K562 (cell line): ENCODE results near the gene COL9A3. TPM values are rescaled to one million over a fixed set of nuclear protein-coding genes. Genes with fewer than 3 reads are reported as not detected.

Experiments
- ATAC-seq: fragments of 200-7000 bp; cut with Tn5 transposase; 3 replicates; pipeline ENCODE4 v1.9.1; 2020; ENCODE audit warnings: moderate library complexity
- BruUV-seq: library from RNA; stranded (reverse); fragments of 400-500 nt; replicated peaks from 2 replicates; lab custom pipeline; 2021; lab: Mats Ljungman, UMichigan
- CTCF ChIA-PET: fragments of 300-600 bp; formaldehyde crosslinking; extraction: SDS; loops from one replicate; lab custom pipeline; 2021; ENCODE audit warnings: low intra/inter-chr PET ratio; lab: Yijun Ruan, JAX
- POLR2A ChIA-PET: fragments of 300-600, 350-650 bp; sonication (Branson Sonifier 250); formaldehyde crosslinking; extraction: SDS; loops from one replicate; lab custom pipeline; 2021; ENCODE audit warnings: antibody characterized with exemption, inconsistent platforms; lab: Yijun Ruan, JAX
- DNase-seq, 4 experiments: peaks; one replicate each; pipeline versions ENCODE4 v3.0.0 to v3.0.0-alpha.2; 2011 to 2018; ENCODE audit warnings: low spot score in 3 of 4, mixed read lengths in 3 of 4; ENCODE audit errors: extremely low read depth in 1 of 4
- FAIRE-seq: peaks from 2 replicates; lab custom pipeline; 2011; peaks lifted over from hg19 to GRCh38; lab: Jason Lieb, UNC
- H2AFZ ChIP-seq: 2 replicates; pipeline ENCODE4 v1.6.0; 2011; ENCODE audit warnings: low read depth, low read length, control low read depth, inconsistent platforms
- H3K27ac ChIP-seq: fragments of 200-600 bp; 3 replicates; pipeline ENCODE4 v1.8.0; 2011; ENCODE audit warnings: low read depth, mild to moderate bottlenecking, control low read depth, inconsistent platforms, low read length, moderate library complexity, mixed read lengths; ENCODE audit errors: extremely low read depth
- H3K27me3 ChIP-seq, 2 experiments: fragments of 300-600 bp in 1 of 2; 2 replicates in 1 of 2; 3 replicates in 1 of 2; pipeline versions ENCODE4 v1.6.0 to v1.8.0; 2011; ENCODE audit warnings: inconsistent platforms in 2 of 2, low read length in 2 of 2, mild to moderate bottlenecking in 1 of 2, mixed read lengths in 1 of 2, moderate library complexity in 1 of 2; ENCODE audit not compliant: control insufficient read depth in 2 of 2, insufficient read depth in 2 of 2
- H3K36me3 ChIP-seq: fragments of 300-600 bp; 3 replicates; pipeline ENCODE4 v1.8.0; 2011; ENCODE audit warnings: mild to moderate bottlenecking, low read length, inconsistent platforms; ENCODE audit not compliant: control insufficient read depth, insufficient read depth
- H3K4me1 ChIP-seq, 2 experiments: fragments of 200-600 bp in 1 of 2; replicated peaks in 1 of 2; 2 replicates in 1 of 2; 3 replicates in 1 of 2; pipeline versions ENCODE4 v1.5.1 to v1.8.0; 2011; ENCODE audit warnings: inconsistent platforms in 2 of 2, low read length in 2 of 2, mild to moderate bottlenecking in 1 of 2, mixed read lengths in 1 of 2, moderate library complexity in 1 of 2; ENCODE audit not compliant: control insufficient read depth in 2 of 2, insufficient read depth in 2 of 2
- H3K4me2 ChIP-seq: 2 replicates; pipeline ENCODE4 v1.6.1; 2011; ENCODE audit warnings: low read length, control low read depth, inconsistent platforms, mixed read lengths; ENCODE audit not compliant: insufficient read depth
- H3K4me3 ChIP-seq: fragments of 200-600 bp; sonication (generic), shearing (Covaris generic); 2 replicates; pipeline ENCODE4 v1.5.1; 2016; ENCODE audit warnings: control low read depth, inconsistent platforms
- H3K79me2 ChIP-seq: fragments of 200-600 bp; 3 replicates; pipeline ENCODE4 v1.8.0; 2011; ENCODE audit warnings: low read length, inconsistent platforms; ENCODE audit not compliant: control insufficient read depth, insufficient read depth
- H3K9ac ChIP-seq, 2 experiments: 2 replicates each; pipeline versions ENCODE4 v1.6.0 to v1.6.1; 2011; ENCODE audit warnings: low read depth in 2 of 2, low read length in 2 of 2, control low read depth in 1 of 2, inconsistent platforms in 1 of 2, mild to moderate bottlenecking in 1 of 2, mixed read lengths in 1 of 2; ENCODE audit not compliant: insufficient read depth in 1 of 2
- H3K9me1 ChIP-seq: one replicate; pipeline ENCODE4 v1.6.0; 2011; ENCODE audit warnings: inconsistent platforms, mild to moderate bottlenecking, low read length, moderate library complexity; ENCODE audit not compliant: control insufficient read depth, insufficient read depth
- H3K9me3 ChIP-seq: replicated peaks from 2 replicates; pipeline ENCODE4 v1.5.1; 2011; ENCODE audit warnings: low read depth, low read length, inconsistent platforms; ENCODE audit not compliant: control insufficient read depth, insufficient read depth
- H4K20me1 ChIP-seq: replicated peaks from 2 replicates; pipeline ENCODE4 v1.6.1; 2011; ENCODE audit warnings: low read length, inconsistent platforms, mixed read lengths; ENCODE audit not compliant: control insufficient read depth, insufficient read depth
- CBX5 ChIP-seq: IDR thresholded peaks from 2 replicates; pipeline ENCODE4 v1.6.1; 2014; ENCODE audit warnings: low read depth, borderline replicate concordance
- CHCHD3 ChIP-seq: fragments of 250-450 bp; sonication (Bioruptor Pico); IDR thresholded peaks from 2 replicates; pipeline ENCODE4 v2.1.2; 2022; ENCODE audit warnings: mild to moderate bottlenecking
- HLTF ChIP-seq: fragments of 450-650 bp; IDR thresholded peaks from 2 replicates; pipeline ENCODE4 v1.6.1; 2016
- IRF9 ChIP-seq: fragments of 450-650 bp; IDR thresholded peaks from 2 replicates; pipeline ENCODE4 v1.6.1; 2016; ENCODE audit warnings: missing biosample characterization, missing genetic modification characterization
- NR2C2 ChIP-seq, 2 experiments: fragments of 200-800 bp in 1 of 2; sonication (Bioruptor generic) in 1 of 2; sonication (generic) in 1 of 2; formaldehyde crosslinking in 1 of 2; IDR thresholded peaks; 2 replicates each; pipeline versions ENCODE4 v1.6.1 to v1.8.0; 2016 to 2022; ENCODE audit warnings: mild to moderate bottlenecking in 1 of 2, missing compliant biosample characterization in 1 of 2, missing genetic modification characterization in 1 of 2, missing genetic modification reagents in 1 of 2
- RNF2 ChIP-seq: sonication (generic); IDR thresholded peaks from 2 replicates; pipeline ENCODE4 v1.6.1; 2016
- TEAD2 ChIP-seq: fragments of 450-650 bp; IDR thresholded peaks from 2 replicates; pipeline ENCODE4 v1.6.1; 2016; ENCODE audit warnings: missing genetic modification characterization, control low read depth, missing compliant biosample characterization
- ZNF583 ChIP-seq: fragments of 250-450 bp; sonication (Bioruptor Pico); IDR thresholded peaks from 2 replicates; pipeline ENCODE4 v1.4.0; 2020
- WGBS: fragments of 100-300 bp; shearing (Covaris generic); methylation state at CpG from one replicate; pipeline ENCODE4 v1.1.6; 2016; ENCODE audit warnings: low coverage, mixed read lengths; ENCODE audit not compliant: insufficient coverage; ENCODE audit errors: missing lambda C conversion rate; 5-methylcytosine and 5-hydroxymethylcytosine counted together
- in situ Hi-C: fragments of 300-500 bp; cut with MboI; formaldehyde crosslinking; loops from 4 replicates; pipeline ENCODE4 v1.15.0; 2018; ENCODE audit warnings: inconsistent platforms, mixed read lengths
- intact Hi-C: fragments of 100-400 bp; cut with micrococcal nuclease; formaldehyde crosslinking; loops from 2 replicates; pipeline ENCODE4 v1.14.2; 2022
- polyA plus RNA-seq, 8 experiments: library from polyadenylated mRNA; depleted of rRNA in 4 of 8; stranded (reverse) in 5 of 8; unstranded in 3 of 8; fragments of >200 nt; fragmentation: Nextera tagmentation in 2 of 8; fragmentation: Illumina TruSeq in 1 of 8; extraction: Ambion mirVana in 2 of 8; extraction: Trizol in 1 of 8; gene quantifications; 2 replicates each; pipeline versions ENCODE4 v1.2.1 to v1.2.3, GENCODE V29; 2011 to 2014; ENCODE audit warnings: inconsistent platforms in 1 of 8, missing spikeins in 1 of 8
- total RNA-seq, 7 experiments: library from RNA; depleted of rRNA in 6 of 7; stranded (reverse); fragments of >200 nt in 6 of 7; fragmentation: Illumina TruSeq in 2 of 7; extraction: Trizol in 2 of 7; gene quantifications; 2 replicates each; pipeline versions ENCODE4 v1.2.1 to v1.2.3, GENCODE V29; 2011 to 2021; ENCODE audit warnings: low replicate concordance in 1 of 7
- TF ChIP-seq, protein P1 (sequence below): sonication (generic); formaldehyde crosslinking; IDR thresholded peaks from 2 replicates; pipeline ENCODE4 v1.8.1; 2023; ENCODE audit warnings: mild to moderate bottlenecking, missing genetic modification reagents
- TF ChIP-seq, protein P2 (sequence below), 2 experiments: IDR thresholded peaks; 2 replicates each; pipeline ENCODE4 v1.6.1; 2011; ENCODE audit warnings: borderline replicate concordance in 1 of 2, control low read depth in 1 of 2, low read depth in 1 of 2, low read length in 1 of 2, mild to moderate bottlenecking in 1 of 2, mixed read lengths in 1 of 2, moderate library complexity in 1 of 2; ENCODE audit not compliant: insufficient read depth in 1 of 2, insufficient read length in 1 of 2, poor library complexity in 1 of 2, severe bottlenecking in 1 of 2; ENCODE audit errors: extremely low read depth in 1 of 2
- TF ChIP-seq, protein P3 (sequence below): sonication (generic); formaldehyde crosslinking; IDR thresholded peaks from 2 replicates; pipeline ENCODE4 v1.8.0; 2022; ENCODE audit warnings: mild to moderate bottlenecking, missing genetic modification reagents, borderline replicate concordance
- TF ChIP-seq, protein P4 (sequence below), 3 experiments: IDR thresholded peaks in 2 of 3; conservative IDR thresholded peaks in 1 of 3; 2 replicates each; pipeline ENCODE4 v1.5.1; 2011 to 2012; ENCODE audit warnings: low read length in 3 of 3, mild to moderate bottlenecking in 3 of 3, control low read depth in 2 of 3, improper control_type of control experiment in 1 of 3, inconsistent platforms in 1 of 3, low read depth in 1 of 3, mixed read lengths in 1 of 3, moderate library complexity in 1 of 3; ENCODE audit not compliant: insufficient read depth in 2 of 3
- TF ChIP-seq, protein P5 (sequence below): fragments of 250-450 bp; sonication (Bioruptor Pico); IDR thresholded peaks from 2 replicates; pipeline ENCODE4 v1.8.0; 2022; ENCODE audit warnings: moderate library complexity, mild to moderate bottlenecking, inconsistent platforms

The COL9A3 gene
- total and polyA plus RNA-seq, 9 of the 15 experiments (the other 6 are each of a cell fraction or from before 2014, with no cell fraction given) = 0.14 to 3.6 (median 0.88) TPM; not detected in 1

DNA sequence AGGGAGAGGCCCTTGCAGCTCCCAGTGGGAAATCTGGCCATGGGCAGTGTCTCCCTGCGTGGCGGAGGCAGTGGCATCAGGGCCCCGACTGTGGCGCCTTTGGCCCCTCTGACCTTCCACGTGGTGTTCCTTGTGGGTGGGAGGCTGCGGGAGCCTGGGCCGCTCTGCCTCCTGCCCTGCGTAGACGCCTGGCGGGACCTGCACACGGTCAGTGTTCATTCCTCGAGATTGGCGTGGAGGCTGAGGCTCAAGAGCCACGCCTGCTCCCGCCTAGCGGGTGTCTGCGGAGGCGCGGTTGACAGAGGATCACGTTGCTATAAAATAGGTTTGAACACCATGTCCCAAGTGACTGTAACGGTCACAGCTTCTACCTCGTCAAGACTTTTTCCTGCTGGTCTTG, 14.0 kb downstream of the COL9A3 start:
- intact Hi-C loops = no loop called here
- no peaks in the 10 kb centered on the region for H4K20me1 ChIP-seq
- H3K79me2 ChIP-seq = no peaks in the 10 kb centered on the region
- ChIA-PET CTCF (no interaction called here), POLR2A (no interaction called here)
- 8% methylated on average over 9 of the region's 22 CpGs for WGBS
- H3K4me2 ChIP-seq = no peak overlapping the region
- H3K27me3 ChIP-seq = peaks cover 0 to 1% of the 10 kb centered on the region in 2 experiments; a peak in 1 of 5 replicates
- ATAC-seq (peak; percentile 36; the same call in 2 of the 3 replicates), DNase-seq (peak in 3 of 4 experiments; percentile 42 to 48 (median 42)), FAIRE-seq (no peak)
- H3K36me3 ChIP-seq = no peaks in the 10 kb centered on the region
- BruUV-seq = no TSS peak
- H3K4me1 ChIP-seq = peaks cover 8 to 78% of the 10 kb centered on the region in 2 experiments; a peak in 4 of 5 replicates
- peak overlapping the region in 1 of 2 experiments; percentile 78; a peak in 1 of 4 replicates for H3K9ac ChIP-seq
- no peak overlapping the region for H3K27ac ChIP-seq
- H3K9me3 ChIP-seq = no peaks in the 10 kb centered on the region
- no peak overlapping the region for H2AFZ ChIP-seq
- no peak overlapping the region for H3K4me3 ChIP-seq
- no peaks in the 10 kb centered on the region for H3K9me1 ChIP-seq
- in situ Hi-C loops = no loop called here
- TF ChIP-seq CHCHD3 (no peak), HLTF (no peak), TEAD2 (tag) (no peak), ZNF583 (no peak), NR2C2 (CRISPR knock-in tag; IDR thresholded peaks at IDR 0.05) (no peak), NR2C2 (tag; IDR thresholded peaks at IDR 0.05) (no peak), IRF9 (tag) (no peak), CBX5 (no peak), RNF2 (no peak)
- TF ChIP-seq, protein P1, sequence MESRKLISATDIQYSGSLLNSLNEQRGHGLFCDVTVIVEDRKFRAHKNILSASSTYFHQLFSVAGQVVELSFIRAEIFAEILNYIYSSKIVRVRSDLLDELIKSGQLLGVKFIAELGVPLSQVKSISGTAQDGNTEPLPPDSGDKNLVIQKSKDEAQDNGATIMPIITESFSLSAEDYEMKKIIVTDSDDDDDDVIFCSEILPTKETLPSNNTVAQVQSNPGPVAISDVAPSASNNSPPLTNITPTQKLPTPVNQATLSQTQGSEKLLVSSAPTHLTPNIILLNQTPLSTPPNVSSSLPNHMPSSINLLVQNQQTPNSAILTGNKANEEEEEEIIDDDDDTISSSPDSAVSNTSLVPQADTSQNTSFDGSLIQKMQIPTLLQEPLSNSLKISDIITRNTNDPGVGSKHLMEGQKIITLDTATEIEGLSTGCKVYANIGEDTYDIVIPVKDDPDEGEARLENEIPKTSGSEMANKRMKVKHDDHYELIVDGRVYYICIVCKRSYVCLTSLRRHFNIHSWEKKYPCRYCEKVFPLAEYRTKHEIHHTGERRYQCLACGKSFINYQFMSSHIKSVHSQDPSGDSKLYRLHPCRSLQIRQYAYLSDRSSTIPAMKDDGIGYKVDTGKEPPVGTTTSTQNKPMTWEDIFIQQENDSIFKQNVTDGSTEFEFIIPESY (CRISPR knock-in tag) = peak; percentile 94
- TF ChIP-seq, protein P2, sequence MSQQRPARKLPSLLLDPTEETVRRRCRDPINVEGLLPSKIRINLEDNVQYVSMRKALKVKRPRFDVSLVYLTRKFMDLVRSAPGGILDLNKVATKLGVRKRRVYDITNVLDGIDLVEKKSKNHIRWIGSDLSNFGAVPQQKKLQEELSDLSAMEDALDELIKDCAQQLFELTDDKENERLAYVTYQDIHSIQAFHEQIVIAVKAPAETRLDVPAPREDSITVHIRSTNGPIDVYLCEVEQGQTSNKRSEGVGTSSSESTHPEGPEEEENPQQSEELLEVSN (IDR thresholded peaks at IDR 0.05; ENCODE audit: borderline replicate concordance in 1 of 2, extremely low read depth in 1 of 2, insufficient read depth in 1 of 2, insufficient read length in 1 of 2, low read depth in 1 of 2, low read length in 1 of 2, poor library complexity in 1 of 2, severe bottlenecking in 1 of 2) = peak in 1 of 2 experiments; percentile 52
- TF ChIP-seq, protein P3, sequence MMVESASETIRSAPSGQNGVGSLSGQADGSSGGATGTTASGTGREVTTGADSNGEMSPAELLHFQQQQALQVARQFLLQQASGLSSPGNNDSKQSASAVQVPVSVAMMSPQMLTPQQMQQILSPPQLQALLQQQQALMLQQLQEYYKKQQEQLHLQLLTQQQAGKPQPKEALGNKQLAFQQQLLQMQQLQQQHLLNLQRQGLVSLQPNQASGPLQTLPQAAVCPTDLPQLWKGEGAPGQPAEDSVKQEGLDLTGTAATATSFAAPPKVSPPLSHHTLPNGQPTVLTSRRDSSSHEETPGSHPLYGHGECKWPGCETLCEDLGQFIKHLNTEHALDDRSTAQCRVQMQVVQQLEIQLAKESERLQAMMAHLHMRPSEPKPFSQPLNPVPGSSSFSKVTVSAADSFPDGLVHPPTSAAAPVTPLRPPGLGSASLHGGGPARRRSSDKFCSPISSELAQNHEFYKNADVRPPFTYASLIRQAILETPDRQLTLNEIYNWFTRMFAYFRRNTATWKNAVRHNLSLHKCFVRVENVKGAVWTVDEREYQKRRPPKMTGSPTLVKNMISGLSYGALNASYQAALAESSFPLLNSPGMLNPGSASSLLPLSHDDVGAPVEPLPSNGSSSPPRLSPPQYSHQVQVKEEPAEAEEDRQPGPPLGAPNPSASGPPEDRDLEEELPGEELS (CRISPR knock-in tag) = no peak
- TF ChIP-seq, protein P4, sequence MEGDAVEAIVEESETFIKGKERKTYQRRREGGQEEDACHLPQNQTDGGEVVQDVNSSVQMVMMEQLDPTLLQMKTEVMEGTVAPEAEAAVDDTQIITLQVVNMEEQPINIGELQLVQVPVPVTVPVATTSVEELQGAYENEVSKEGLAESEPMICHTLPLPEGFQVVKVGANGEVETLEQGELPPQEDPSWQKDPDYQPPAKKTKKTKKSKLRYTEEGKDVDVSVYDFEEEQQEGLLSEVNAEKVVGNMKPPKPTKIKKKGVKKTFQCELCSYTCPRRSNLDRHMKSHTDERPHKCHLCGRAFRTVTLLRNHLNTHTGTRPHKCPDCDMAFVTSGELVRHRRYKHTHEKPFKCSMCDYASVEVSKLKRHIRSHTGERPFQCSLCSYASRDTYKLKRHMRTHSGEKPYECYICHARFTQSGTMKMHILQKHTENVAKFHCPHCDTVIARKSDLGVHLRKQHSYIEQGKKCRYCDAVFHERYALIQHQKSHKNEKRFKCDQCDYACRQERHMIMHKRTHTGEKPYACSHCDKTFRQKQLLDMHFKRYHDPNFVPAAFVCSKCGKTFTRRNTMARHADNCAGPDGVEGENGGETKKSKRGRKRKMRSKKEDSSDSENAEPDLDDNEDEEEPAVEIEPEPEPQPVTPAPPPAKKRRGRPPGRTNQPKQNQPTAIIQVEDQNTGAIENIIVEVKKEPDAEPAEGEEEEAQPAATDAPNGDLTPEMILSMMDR (IDR thresholded peaks at IDR 0.05 in 2 of 3, conservative IDR thresholded peaks at IDR 0.05 in 1 of 3; ENCODE audit: insufficient read depth in 2 of 3, low read depth in 1 of 3, low read length in 3 of 3) = 0 out of 6 replicates have a peak, but pooled peaks of 1 of the 3 experiments have one; percentile 5
- TF ChIP-seq, protein P5, sequence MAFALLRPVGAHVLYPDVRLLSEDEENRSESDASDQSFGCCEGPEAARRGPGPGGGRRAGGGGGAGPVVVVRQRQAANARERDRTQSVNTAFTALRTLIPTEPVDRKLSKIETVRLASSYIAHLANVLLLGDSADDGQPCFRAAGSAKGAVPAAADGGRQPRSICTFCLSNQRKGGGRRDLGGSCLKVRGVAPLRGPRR (CRISPR knock-in tag) = no peak
